GM19240 (cell line): ENCODE results near the gene FMNL2.

Experiments used
- DNase-seq: peaks from one replicate; pipeline ENCODE4 v3.0.0; 2011; ENCODE audit warnings: low spot score; ENCODE audit not compliant: insufficient read length

FMNL2 gene

DNA sequence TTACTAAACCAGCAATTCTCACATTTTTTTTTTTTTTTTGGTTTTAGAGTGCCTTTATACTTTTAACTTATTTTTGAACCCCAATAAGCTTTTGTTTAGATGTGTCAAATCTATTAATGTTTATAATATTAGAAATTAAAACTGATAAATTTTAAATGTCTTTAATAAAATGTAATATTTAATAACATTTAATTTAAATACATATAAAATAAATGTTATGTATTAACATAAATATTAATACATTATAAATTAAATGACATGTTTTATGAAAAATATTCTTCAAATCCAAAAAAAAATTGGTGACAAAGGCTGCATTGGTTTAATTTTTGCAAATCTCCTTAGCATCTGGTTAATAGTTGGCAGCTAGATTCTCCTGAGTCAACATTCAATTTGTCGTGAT is 218.5 kb downstream of the FMNL2 start:
- DNase-seq = no peak

DNA sequence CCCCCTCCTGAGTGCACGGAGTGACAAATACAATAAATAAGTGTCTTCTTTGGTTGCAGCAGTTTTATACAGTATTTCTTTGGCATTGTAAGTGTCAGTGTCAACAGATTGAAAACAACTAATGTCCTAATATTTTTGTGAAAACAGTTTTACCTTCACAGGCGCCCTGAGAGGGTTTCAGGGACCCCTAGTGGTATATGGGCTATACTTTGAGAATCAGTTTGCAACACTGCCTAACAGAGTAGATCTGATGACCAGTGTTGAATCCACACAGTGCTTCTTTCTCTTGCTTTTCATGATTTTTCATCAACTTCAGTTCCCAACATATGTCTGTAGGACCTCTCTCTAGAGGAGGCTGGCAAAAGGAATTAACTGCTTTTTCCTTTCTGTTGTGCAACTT is 220.1 kb downstream of the FMNL2 start:
- DNase-seq = no peak

DNA sequence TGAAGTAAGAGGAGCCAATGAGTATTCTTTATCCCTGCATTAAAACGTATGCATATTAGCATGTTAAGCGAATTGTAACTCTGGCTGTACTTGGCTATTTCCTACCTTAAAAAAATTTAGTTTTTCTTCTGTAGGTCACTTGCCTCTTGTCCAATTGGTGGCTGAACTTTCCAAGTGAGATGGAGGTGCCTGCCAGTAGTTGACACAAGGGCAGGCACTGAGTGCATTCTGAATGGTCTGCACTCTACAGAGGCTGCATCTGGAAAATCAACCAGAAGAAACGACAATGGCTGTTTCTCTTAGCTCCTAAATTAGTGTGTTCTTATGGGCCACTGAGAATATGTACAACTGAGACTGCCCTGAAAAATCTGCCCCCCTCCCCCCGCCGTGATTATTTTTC is 221.5 kb downstream of the FMNL2 start:
- DNase-seq = no peak

DNA sequence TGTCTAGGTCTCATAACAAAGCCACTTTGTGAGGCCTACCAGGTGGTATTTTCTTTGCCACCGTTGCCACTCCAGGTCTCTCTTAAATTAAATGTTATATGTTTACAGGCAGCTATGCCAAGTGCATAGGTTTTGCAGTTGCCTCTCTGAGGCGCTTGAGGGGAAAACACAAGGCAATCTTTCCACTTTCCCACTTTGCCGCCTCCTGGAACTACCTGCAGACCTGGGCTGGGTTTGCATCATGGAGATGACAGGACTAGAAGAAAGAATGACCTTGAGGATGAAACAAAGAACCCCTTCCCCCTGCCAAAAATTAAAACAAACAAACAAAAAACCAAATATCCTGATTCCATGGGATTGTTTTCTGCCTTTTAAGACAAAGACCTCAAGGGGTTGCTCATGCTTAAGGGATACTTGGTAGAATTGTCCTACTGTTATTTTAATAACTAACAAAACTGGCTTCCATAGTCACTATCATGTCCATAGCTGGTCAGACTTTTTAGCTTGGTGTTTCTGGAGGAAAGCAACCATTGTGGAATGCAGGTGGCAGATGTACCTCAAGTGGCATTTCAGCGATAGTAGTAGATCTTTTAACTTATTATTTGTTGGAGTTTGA is 222.4 kb downstream of the FMNL2 start:
- DNase-seq = no peak

DNA sequence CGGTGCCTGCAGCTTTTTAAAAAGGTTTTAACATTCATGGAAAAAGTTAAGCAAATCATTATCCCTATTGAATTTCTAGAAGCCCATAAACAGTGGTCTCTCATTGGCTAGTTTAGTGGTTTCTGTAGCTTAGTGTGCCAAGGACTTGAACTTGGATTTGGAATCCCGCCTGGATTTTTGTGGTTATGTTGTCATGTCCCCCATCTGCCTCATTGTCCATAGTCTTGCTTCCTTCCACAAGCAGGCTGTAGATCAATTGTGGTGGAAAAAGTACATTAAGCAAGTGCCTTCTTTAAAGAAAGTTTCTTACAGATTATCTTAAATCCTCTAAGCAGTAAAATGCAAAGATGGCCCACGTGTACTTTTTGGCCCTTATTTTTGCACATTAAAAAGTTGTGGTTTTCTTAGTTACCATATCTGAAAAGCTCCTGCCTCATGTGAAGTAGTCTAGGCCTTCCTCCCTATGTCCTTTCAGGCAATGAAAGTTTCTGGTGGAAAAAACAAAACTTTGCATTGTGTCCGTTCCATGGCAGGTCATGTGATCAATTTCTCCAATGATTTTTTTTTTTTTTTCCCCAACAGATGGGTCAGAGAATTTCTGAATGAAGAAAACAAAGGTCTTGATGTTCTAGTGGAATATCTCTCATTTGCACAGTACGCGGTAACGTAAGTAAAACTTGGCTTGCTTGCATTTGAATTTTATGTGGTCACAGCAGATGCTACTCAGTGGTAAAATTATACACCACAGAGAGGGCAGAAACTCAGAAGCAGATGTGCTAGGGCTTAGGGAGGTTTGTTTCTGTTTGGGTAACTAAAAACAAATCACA is 223.4 kb downstream of the FMNL2 start:
- no peak for DNase-seq

DNA sequence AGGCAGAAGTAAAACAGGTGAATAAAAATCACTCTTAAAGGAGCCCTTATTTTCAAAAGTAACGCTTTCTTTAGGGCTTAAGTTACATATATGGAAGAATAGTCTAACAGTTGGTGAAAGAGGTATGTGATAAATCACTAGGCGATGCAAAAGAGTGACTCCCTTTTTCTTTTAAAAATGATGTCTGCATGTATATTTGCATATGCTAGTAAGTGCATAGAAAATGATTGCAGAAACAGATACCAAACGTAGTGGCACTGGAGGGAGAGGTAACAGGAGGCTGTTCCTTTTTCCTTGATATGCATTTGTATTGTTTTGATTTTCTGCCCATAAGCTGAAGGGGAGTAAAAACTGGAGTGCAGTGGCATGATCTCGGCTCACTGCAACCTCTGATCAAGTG is 224.0 kb downstream of the FMNL2 start:
- no peak for DNase-seq

DNA sequence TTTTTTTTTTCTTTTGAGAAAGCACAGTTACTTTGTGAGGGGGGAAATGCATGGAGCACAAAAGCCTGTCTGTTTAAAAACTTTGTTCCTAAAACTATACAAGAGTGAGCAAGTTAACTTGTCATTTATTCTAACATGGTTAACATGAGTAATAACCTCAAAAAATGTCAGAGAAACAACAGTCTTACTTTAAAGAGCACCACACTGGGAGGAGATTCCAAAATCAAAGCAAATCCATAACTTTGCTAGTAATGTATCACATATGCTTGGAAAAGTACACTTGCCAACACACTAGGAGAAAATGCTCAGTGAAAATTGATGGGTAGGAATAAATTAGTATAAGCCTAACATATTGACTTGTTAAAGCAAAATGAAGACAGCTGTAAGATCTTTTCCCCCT is 225.2 kb downstream of the FMNL2 start:
- DNase-seq = no peak

DNA sequence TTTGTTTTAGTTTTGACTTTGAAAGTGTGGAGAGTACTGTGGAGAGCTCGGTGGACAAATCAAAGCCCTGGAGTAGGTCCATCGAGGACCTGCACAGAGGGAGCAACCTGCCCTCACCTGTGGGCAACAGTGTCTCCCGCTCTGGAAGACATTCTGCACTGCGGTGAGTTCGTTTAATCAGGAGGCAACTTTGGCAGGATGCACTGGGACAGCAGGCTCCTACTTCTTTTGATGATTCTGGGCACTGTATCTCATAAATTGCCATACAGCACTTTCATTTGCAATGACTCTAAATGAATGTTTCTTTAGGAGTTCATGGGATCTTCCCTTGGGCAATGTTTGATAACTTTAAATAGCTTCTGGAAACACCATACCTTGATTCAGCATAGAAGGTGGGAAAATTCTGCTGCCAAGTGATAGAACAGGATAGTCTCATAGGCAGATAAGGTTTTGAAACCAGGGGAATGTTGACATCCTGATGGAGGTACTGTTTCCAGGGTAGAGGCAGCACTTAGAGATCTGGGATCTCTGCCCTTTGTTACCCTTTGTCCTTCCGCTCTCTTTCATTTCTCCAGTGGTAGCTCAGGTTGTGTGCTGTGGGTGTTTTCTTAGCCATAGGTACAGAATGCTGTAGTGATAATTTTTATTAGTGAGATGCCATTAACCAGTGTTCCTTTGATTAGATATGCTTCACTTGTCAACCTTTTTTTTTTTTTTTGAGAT is 226.1 kb downstream of the FMNL2 start:
- DNase-seq = no peak

DNA sequence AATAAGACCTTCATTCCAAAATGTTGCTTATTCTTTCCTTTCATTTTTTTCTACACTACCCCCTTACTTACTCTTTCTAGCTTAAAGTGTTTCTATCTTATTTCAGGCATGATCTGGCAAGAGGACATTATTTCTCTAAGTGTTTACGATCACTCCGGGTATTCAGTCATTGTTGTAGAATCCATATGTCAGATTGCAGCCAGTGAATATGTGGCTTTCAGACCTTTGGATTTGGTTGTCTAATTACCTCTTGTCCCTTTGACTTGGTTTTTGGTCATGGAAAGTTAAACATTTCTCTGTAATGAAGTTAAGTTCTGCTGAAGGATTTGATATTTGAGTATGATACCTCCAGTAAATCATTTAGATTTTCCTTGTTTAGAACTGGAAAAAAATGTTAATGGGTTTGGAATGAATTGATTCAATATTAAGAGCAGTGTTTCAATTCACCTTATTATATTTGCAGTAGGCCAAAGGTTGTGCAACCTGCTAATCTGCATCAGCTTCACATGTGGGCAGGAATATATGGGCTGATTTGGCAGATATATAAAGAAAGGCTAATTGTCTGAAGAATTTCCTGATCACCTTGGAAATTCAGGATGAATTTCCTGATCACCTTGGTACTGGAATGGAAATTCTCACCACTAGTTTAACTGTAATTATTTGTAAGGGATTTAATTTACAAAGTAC is 227.4 kb downstream of the FMNL2 start:
- DNase-seq = no peak

DNA sequence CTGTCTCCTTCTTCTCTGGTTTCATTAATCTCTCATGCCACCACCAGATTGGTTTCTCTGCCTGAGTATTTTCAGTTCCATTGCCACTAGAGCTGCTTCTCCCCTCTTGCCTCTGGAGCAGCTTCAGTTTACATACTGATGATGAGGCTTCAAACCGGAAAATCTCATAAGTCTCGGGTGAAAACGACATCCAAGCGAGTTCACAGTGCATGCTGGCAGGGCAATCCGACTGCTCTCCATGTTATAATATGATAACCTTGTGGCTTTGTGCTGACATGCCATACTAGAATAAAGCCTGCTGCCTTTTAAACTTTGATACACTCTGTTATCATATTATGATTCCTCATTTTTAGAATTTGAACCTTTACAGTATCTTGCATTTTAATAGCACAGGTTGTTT is 228.8 kb downstream of the FMNL2 start:
- DNase-seq = no peak

DNA sequence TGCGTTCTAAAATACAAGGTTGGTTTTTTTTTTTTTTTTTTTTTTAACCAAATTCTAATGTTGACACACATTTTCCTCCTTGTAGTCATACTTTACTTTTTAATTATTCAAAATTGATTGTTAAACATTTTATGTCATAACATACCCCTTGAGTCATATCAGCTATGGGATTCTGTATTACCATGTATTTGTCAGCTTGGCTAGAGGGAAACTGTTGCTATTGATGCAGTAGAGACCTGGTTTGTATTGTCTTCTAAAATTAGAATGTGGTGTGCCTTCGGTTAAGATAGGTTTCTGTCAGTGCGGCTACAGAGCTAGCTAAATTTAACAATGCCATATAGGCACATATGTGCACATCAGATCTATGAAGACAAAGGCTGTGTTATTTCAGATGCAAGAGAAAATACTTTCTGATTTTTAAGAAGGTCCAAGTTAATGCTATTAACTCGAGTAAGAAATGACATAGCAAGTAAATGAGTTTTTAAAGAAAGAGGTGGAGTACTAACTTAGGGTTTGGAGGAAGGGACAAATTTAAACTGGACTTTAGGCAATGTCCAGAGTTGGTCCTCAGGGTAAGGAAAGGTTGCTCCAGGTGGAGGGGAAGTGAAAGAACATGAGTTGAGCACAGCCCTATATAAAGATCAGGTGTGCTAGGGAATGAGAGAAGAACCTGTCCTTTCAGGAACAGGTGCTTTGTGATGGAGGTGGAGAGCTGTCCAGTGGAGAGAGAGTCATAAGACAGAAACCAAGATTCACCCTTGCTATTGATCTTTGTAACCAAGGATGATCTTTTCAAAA is 230.0 kb downstream of the FMNL2 start:
- DNase-seq = no peak

DNA sequence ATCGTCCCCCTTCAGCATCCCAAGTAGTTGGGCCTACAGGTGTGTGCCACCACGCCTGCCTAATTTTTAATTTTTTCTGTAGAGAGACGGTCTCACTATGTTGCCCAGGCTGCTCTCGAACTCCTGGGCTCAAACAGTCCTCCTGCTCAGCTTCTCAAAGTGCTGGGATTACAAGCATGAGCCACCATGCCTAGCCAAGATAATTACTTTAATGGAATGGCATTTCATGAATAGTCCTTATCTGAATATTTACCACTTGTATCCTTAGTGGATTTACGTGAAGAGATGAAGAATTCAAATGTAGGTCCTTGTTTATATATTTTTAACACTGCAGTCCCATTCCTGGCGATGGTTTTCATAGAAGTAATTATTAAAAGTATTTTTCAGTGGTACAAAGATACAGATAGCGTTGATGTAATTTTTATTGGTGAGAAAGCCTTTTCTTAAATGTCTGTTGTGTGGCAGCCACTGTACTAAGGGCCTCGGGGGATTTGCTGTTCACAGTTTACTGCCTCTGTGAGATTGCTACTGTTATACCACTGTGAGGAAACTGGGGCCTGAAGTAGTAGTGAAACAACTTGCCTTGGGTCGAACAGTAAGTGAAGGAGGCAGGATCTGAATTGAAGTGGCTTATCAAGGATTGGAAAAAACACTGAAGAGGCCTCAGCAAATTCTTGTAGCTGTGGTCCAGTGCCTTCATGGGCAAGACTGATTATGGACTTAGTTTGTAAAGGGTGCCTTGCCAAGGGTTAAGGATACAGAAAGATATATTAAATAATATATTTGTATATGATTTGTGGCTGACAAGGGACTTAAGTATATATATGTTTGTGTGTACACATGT is 231.1 kb downstream of the FMNL2 start:
- no peak for DNase-seq

DNA sequence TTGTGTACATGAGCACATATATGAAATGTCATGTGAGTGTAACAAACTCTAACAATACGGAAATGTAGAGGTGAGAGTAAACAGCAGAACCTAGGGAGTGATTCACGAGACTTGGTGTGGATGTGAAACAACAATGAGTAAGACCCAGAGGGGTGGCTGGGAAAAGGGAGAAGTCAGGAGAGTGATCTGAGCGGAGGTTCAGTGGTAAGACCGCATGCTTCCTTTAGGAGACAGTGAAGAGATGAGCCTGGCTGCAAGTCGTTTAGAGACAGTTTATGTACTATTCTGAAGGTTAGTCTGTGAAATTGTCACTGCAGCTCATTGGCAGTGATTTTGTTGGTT is 231.7 kb downstream of the FMNL2 start:
- no peak for DNase-seq

DNA sequence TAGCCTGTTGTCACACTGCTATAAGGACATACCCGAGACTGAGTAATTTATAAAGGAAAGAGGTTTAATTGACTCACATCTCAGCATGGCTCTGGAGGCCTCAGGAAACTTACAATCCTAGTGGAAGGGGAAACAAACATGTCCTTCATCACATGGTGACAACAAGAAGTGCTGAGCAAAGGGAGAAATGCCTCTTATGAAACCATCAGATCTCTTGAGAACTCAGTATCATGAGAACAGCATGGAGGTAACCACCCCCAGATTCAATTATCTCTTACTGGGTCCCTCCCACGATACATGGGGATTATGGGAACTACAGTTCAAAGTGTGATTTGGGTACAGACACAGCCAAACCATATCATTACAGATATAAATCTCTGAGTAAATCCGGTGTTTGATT is 233.6 kb downstream of the FMNL2 start:
- no peak for DNase-seq

DNA sequence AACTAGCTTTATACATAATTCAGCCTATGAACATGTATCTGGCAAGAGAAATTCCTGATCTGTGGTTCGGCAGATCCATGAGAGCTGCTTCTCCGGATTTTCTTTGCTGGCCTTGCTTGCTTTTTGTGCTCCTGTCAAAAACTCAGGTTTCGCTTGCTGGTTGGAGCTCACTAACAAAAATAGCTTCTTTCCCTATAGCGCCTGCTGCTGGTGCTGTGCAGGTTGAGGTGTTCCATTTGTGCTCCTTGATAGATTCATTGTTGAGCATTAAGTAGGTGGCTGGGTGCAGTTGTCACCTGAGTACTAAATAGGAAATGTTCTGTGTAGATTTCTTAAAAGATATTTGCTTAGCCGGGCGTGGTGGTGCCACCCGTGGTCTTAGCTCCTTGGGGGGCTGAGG is 234.2 kb downstream of the FMNL2 start:
- DNase-seq = no peak

DNA sequence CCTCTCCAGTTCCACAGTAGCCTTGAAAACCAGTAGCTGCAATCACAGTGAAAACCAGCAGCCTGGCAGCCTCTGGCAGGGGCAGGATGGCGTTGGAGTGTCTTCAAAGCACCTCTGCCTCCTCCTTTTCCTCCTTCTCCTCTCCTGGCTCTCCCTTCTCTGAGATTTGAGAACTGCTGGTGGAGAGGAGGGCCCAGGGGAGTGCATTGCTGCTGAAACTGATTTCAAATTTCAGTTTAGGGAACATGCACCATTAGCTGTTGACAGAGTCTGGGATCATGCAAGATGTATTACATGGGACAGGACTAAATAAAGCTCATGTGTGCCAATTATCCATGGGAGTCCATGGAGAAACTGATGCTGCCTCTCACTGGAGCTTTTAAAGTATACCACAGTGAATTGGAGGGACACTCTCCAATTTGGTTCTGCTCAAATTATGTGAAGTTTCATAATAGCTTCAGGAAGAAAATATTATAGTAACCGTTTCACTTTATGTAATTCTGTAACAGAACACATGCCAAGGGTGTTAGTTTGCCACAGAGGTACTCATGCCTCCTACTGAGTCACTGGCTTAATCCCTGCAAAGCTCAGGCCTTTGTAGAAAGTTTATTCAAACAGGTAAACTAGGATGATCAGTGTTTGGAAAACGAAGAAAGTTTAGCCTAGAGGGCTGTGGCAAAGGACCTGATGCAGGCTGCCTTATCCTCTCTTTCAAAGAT is 236.2 kb downstream of the FMNL2 start:
- no peak for DNase-seq

DNA sequence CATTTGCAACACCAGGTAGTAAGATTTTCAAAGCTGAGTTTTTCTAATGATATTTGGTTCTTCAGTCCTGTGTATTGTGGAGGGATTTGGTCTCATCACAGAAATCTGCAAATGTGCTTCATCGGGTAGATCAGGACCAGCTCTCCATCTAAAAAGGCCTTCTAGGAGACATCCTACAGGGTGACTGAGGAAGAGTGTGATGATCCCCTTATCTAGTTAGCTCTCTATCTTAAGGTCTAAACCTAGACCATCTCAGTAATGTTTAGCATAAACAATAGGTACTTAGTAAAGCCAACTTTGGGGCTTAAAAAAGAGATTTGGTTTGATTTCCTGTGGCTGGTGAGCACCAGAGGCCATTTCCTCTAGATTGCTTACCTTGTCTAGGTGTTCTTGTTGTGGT is 237.1 kb downstream of the FMNL2 start:
- DNase-seq = no peak

DNA sequence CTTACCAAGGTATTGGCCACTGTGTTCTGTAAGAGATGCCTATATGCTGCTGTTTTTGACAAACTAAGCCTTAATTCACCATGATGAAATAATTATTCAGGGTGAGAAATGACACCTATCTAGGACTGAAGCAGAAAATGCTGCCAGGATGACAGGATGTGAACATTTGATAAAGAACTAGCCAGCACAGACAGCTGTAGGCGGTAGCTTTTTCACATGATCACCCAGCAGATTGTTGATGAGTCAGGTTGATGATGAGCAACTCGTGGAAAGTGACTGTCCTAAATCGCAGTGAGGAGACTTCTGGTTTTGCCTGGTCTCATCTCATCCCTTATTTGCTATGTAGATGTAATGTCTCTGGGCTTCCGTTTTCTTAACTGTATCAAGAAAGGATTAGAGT is 238.2 kb downstream of the FMNL2 start:
- peak; percentile 18 for DNase-seq

DNA sequence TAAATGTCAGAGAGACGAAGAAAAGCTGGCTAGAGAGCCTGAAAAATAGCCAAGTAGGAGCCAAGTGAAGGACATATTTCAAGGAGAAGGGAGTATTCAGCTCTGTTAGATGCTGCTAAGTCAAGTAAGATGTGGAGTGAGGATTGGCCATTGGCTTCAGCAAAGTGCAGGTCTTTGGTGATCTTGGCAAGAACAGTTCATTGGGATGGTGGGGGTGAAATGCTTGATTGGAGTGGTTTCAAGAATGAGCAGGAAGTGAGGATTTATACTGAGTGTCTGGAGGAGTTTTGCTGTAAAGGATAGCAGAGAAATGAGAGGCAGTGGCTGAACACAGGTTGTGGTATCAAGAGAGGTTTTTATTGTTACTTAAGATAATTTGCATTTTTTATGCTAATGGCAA is 242.6 kb downstream of the FMNL2 start:
- DNase-seq = no peak

DNA sequence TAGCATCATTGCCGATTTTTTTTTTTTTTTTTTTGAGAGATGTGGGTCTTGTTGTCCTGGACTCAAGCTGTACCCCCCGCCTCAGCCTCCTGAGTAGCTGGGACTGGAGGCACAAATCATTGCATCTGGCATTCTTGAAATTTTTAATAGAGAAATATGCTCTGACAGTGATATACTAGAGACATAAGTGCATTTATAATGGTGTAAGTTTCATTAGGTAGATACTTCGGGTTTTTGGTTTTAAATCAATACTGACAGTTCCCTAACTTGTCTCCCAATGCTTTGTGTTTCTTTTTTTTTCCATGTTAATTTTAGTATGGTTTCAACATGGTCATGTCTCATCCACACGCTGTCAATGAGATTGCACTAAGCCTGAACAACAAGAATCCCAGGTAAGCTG is 243.6 kb downstream of the FMNL2 start:
- no peak for DNase-seq
